Fibroblast of villous mesenchyme (primary cell): ENCODE results near the gene NAA30. TPM values are rescaled to one million over a fixed set of nuclear protein-coding genes. Genes with fewer than 3 reads are reported as not detected.

Experiments used
- DNase-seq: peaks from one replicate; pipeline ENCODE4 v3.0.0-alpha.2; 2010; ENCODE audit warnings: low read depth
- H3K4me3 ChIP-seq: 2 replicates; pipeline ENCODE4 v1.5.1; 2011; ENCODE audit warnings: low read depth, mild to moderate bottlenecking, low read length
- CTCF ChIP-seq: IDR thresholded peaks from 2 replicates; pipeline ENCODE4 v1.5.1; 2012; ENCODE audit warnings: low read depth, mild to moderate bottlenecking, low read length; ENCODE audit not compliant: insufficient read depth
- total RNA-seq: library from RNA; depleted of rRNA; stranded (reverse); fragments of >200 nt; gene quantifications from 2 replicates; pipeline ENCODE4 v1.2.3, GENCODE V29; 2012

Gene NAA30
- total RNA-seq, 1 donor, result 27.2 TPM

- DNase-seq, result peak; percentile 58
- H3K4me3 ChIP-seq, result no peak overlapping the region
- TF ChIP-seq CTCF, result no peak
Observed at GRCh38 chr14:57382283-57382682, 8.1 kb upstream of the NAA30 start.

GRCh38 chr14:57383125-57383745, 7.2 kb upstream of the NAA30 start:
- H3K4me3 ChIP-seq, result no peak overlapping the region
- no peak for TF ChIP-seq CTCF

GRCh38 chr14:57388067-57388466, 2.3 kb upstream of the NAA30 start:
- no peak for DNase-seq
- no peak overlapping the region for H3K4me3 ChIP-seq
- no peak for TF ChIP-seq CTCF

More at GRCh38 chr14:57383125-57383745, 7.2 kb upstream of the NAA30 start:
- DNase-seq, result no peak

- H3K4me3 ChIP-seq, result peak overlapping the region; percentile 80
- DNase-seq, result no peak
- TF ChIP-seq CTCF, result no peak
Observed at GRCh38 chr14:57389646-57390036, 745 bp upstream of the NAA30 start.

GRCh38 chr14:57390806-57391516, 575 bp downstream of the NAA30 start:
- TF ChIP-seq CTCF, result no peak
- peak overlapping the region; percentile 80 for H3K4me3 ChIP-seq
- DNase-seq, result peak; percentile 41

- no peak for TF ChIP-seq CTCF
- DNase-seq, result no peak
- H3K4me3 ChIP-seq, result peak overlapping the region; percentile 80
Observed at GRCh38 chr14:57391517-57392195, 1.3 kb downstream of the NAA30 start.
